GM21381 (cell line): ENCODE measurements around the gene PDE4A.
"Not testable (repeated sequence)": the region's sequence is repeated elsewhere in the genome, so short reads cannot be mapped to it uniquely, and the experiment has no call there.

Source experiments
- ATAC-seq: cut with Tn5 transposase; IDR thresholded peaks from one replicate; pipeline ENCODE4 v1.9.1; 2021; ENCODE audit warnings: mild to moderate bottlenecking, moderate library complexity; ENCODE audit not compliant: unreplicated experiment

Gene PDE4A

GRCh38 chr19:10403137-10404021, 17.0 kb upstream of the PDE4A start, which contains the start of gene CDC37:
CDC37 (minus strand) TSS chr19:10403542; CDS start chr19:10403479, 63 bp downstream.
- peak; percentile 77 for ATAC-seq

DNA sequence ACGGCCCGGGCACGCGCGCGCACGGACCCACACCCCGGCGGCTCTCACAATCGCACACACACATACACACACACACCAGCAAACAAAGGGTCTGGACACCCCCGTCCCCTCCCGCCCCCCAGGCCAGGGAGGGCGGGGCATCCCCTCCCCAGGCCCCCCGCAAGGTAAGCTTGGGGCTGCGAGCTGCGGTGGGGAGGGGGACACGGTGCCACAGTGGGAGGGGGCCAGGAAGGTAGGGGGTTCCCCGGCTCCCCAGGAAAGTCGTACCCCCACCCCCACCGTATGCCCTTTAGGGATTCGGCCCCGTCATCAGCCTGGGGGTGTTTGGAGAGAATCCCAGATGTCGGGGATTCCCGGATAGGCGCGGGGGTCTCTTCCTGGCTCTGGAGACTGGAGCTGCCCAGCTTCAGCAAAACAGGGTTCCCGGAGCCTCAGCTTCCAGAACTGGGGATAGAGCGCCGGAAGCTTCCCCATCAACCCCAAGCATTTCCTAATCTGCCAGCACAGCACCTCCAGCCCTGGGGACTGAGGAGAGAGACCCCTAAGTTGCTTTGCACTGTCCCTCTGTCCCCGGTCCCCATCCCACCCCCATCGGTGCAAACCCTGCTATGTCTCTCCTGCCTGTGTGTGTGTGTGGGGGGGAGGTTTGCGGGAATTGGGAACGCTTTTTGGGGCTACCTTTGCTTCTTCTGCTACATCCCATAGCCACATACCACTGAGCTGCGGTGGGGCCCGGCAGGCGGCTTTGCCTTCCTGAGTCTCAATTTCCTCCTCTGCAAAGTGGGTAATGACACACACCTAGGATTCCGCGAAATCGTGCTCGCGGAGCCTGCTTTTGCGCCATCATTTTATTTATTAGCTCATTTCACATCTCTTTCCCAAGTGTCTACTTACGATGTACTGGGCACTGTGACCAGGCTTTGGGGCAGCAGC, 15.2 kb upstream of the PDE4A start:
- ATAC-seq, result no peak

GRCh38 chr19:10406191-10406590, 14.1 kb upstream of the PDE4A start:
- no peak for ATAC-seq

- ATAC-seq, result no peak
Measured at GRCh38 chr19:10407096-10407495, 13.2 kb upstream of the PDE4A start.

GRCh38 chr19:10408511-10409283, 11.6 kb upstream of the PDE4A start:
- ATAC-seq, result no peak

DNA sequence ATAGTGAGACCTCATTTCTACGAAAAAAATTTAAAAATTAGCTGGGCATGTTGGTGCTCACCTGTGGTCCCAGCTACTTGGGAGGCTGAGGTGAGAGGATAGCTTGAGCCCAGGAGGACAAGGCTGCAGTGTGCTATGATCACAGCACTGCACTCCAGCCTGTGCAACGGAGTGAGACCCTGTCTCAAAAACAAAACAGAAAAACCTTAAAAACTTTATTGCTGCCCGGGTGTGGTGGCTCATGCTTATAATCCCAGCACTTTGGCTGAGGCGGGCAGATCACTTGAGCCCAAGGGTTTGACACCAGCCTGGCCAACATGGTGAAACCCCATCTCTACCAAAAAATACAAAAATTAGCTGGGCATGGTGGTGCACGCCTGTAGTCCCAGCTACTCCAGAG, 9.1 kb upstream of the PDE4A start:
- not testable (repeated sequence) for ATAC-seq

DNA sequence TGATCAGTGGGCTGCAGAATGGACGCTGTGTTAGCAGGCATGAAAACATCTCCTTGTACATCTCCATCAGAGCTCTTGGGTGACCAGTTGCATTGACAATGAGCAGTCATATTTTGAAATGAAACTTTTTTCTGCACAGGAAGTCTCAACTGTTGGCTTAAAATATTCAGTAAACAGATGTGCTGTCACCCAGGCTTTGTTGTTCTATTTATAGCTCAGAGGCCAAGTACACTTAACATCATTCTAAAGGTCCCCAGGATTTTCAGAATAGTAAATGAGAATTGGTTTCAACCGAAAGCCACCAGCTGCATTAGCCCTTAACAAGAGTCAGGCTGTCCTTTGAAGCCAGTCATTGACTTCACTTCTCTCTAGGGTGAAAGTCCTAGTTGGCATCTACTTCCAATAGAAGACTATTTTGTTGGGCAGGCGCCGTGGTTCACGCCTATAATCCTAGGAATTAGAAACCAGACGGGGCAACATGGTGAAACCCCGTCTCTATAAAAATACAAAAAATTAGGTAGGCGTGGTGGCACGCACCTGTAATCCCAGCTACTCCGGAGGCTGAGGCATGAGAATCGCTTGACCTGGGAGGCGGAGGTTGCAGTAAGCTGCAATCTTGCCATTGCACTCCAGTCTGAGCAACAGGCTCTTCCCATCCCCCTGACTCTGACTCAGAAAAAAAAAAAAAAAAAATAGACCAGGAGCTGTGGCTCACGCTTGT, 7.9 kb upstream of the PDE4A start:
- peak; percentile 58 for ATAC-seq

- ATAC-seq, result no peak
Measured at GRCh38 chr19:10416083-10416379, 4.3 kb upstream of the PDE4A start.

GRCh38 chr19:10416380-10417257, 3.7 kb upstream of the PDE4A start:
- ATAC-seq, result peak; percentile 45

DNA sequence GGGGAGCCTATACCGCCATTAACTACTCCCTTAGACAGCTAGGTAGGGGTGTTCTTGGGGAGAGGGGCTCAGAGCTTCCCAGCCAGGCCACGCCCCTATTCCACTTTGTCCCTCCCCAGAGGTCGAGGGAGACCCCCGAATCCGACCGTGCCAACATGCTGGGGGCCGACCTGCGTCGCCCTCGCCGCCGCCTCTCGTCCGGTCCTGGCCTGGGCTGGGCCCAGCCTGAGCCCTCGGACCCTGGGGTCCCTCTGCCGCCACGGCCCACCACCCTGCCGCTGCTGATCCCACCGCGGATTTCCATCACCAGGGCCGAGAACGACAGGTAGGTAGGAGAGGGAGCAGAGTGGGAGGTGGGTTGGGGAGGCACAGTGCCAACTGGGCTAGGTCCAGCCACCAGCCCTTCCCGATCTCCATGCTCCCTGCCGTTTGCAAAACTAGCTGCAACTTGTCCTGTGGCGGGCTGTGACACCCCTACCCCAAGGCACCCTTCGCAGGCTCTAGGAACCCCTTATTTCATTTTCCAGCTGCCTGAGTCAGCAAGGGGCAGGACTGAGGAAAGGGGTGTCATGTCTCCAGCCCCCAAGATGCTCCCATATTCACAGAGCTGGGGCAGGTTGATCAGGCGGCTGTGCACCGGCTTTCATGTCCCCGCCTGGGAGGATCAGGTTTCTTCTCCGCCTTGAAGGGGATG, 2.6 kb upstream of the PDE4A start:
- no peak for ATAC-seq

DNA sequence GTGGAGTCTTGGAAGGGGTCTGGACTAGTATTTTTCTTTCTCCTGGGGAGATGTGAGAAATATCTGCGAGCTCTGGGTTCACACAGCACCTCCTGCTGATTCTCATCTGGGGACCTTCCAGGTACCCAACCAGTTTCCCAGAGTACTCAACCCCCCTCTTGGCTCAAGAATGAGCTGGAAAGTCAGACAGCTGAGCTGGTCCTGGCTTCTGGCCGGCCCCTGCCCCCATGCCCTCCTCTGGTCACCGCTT, 2.2 kb upstream of the PDE4A start:
- no peak for ATAC-seq

GRCh38 chr19:10418485-10419199, 1.7 kb upstream of the PDE4A start:
- ATAC-seq, result no peak

DNA sequence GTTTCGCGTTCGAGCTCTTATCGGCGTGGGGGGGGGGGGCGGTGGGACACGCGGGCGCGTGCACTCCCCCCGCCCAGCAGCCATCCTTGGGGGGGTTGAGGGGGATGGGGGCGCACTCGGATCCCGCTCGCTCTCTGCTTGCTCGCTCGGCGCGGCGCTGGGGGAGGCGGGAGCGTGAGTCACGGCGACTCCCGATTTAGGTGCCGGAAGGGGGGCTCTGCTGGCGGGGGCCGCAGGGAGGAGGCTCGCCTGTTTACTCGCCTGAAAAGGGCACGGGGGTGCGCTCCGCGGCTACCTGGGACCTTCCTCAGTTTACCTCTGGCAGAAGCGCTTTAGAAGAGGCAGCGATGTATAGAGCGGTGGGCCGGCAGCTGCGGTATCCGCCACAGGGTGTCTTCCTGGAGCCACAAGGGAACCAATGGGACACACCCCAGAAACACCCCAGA, 1.1 kb upstream of the PDE4A start:
- no peak for ATAC-seq

DNA sequence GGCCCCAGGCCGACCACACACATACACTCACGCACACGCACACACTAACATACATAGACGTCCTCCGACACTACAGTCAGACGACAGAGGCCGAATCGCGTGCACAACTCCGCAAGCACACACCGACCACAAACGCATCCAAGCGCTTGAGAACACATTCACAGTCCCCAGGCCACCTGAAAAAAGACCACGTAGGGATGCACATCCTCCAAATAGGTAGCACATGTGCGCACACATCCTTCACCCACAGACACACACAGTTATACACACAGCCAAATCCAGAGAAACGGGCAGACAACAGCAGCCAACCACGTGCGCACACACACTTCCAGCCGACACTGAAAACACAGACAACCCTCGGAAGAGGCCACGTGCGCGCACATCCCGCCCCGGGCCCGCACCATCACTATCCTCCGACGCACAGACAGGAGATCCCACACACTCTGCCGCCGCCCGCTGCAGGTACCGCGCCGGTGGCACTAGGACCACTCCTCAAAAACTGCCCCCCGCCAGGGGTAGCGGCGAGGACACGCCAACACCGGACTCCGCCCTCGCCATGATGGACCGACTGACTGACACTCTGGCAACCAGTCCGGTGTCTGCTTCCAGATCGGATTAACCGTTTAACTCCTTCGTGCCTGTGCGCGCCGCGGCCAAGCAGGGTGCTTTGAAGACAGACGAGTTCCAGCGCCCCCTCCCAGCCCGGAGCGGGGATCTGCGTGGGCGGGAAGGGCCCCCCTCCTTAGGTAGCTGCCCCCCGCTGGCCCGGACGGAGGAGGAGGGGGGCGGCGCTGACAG, 493 bp upstream of the PDE4A start:
- no peak for ATAC-seq

DNA sequence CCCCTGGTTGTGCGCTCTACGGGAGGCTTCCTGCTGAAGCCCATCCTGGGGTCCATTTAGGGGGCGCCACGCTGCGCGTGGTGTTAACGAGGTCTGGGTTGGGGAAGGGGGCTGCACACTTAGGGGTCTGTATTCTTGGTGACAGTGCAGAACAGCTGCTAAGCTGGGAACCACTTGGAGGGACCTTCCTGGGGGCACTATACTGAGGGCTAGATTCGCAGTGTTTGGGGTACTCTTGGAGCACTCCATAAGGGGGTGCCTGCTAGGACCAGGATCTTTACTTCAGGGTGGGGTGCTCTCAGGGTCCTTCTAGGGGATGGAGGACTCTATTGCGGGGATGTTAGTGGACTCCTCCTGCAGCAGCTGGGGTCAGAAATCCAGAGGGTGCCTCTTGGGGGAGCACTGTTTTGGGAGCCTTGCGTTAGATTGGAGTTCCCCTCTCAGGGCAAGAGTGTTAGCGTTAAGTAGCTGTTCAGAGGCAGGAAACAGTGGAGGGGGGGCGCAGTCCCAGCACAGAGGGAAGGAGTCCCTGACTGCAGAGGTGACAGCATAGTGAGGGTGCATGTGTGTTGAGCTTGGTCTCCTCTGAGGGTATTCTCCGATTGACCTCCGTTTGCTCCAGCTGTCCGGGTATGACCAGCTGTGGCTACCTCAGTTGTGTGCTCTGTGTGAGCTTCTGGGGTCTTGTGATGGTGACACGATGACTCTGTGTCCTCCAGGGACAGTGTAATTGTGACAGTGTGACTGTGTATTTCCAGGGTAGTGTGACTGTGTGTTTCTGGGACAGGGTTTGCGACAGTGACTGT, 1.1 kb downstream of the PDE4A start:
- ATAC-seq, result no peak

DNA sequence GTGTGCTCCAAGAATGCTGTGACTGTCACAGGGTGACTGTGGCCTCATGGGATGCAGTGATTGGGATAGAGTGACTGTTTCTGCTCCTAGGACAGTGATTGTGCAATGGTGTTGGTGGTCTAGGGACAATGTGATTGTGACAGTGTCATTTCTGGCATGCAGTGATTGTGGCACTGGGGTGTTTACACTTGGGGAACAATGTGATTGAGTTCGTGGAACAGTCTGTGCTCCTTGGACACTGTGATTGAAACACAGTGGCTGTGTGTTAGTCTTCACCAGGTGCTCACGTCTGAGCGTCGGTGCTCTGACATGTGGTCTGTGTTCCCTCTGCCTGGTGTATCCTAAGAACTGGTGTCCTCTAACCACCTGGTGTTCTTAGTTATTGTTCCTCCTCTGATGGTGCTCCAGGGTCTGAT, 1.7 kb downstream of the PDE4A start:
- no peak for ATAC-seq

DNA sequence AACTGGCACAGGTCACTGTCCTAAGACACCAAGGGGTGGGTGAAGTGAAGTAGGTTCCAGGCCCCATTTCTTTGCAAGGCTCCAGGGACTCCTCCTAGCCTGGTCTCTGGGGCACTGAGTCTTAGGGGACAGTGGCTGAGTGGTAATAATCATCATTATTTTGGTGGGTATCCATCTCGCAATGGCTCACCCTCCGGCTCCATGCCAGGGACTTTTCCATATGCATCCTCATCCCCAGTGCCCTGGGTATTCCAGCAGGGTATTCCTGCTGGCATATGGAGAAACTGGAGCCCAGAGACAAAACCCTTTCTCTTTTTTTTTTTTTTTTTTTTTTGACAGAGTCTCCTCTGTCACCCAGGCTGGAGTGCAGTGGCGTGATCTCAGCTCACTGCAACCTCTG, 2.5 kb downstream of the PDE4A start:
- ATAC-seq, result no peak
